Peyer's patch (tissue), 4 donors: ENCODE results near the gene FGFBP3.

ENCODE experiments used
- POLR2A ChIP-seq, 2 donors: fragments of 450-650 bp; IDR thresholded peaks; one replicate each; pipeline ENCODE4 v1.5.1; 2017; ENCODE audit warnings: antibody characterized with exemption in 2 of 2, mild to moderate bottlenecking in 2 of 2, moderate library complexity in 2 of 2
- TF ChIP-seq, protein P1 (sequence below), 6 experiments: fragments of 450-650 bp in 4 of 6; fragments of 200-600 bp in 2 of 6; sonication (generic) in 1 of 6; IDR thresholded peaks; one replicate each; pipeline ENCODE4 v1.5.1; 2017 to 2019; ENCODE audit warnings: antibody characterized with exemption in 6 of 6, mild to moderate bottlenecking in 3 of 6, moderate library complexity in 1 of 6

DNA sequence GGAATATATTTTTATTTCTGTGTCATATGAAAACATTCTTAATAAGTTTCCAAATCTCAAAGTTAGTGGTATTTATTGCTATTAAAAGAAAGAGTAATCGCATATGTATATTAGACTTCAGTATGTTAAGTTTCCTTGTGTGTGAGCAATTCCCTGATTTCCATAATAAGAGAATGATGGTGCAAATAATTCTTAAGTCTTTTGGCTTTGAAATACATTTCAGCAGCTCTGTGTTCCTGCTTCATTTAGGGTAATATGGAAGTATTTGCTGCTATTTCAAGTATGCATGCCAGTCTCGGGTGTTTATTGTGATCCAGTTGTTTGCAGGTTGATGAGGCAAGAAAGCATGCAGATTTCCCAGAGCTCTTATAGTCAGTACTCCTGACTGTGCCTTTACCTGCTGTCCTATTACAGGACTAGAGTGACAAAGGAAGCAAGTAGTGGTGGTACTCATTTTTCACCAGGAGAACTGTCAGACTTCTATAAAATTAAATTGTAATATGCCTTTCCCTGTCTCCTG is 43.7 kb downstream of the FGFBP3 start:
- TF ChIP-seq, protein P1, sequence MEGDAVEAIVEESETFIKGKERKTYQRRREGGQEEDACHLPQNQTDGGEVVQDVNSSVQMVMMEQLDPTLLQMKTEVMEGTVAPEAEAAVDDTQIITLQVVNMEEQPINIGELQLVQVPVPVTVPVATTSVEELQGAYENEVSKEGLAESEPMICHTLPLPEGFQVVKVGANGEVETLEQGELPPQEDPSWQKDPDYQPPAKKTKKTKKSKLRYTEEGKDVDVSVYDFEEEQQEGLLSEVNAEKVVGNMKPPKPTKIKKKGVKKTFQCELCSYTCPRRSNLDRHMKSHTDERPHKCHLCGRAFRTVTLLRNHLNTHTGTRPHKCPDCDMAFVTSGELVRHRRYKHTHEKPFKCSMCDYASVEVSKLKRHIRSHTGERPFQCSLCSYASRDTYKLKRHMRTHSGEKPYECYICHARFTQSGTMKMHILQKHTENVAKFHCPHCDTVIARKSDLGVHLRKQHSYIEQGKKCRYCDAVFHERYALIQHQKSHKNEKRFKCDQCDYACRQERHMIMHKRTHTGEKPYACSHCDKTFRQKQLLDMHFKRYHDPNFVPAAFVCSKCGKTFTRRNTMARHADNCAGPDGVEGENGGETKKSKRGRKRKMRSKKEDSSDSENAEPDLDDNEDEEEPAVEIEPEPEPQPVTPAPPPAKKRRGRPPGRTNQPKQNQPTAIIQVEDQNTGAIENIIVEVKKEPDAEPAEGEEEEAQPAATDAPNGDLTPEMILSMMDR (IDR thresholded peaks at IDR 0.05) = no peak
- TF ChIP-seq POLR2A (IDR thresholded peaks at IDR 0.05) = no peak
